SU-DHL-6 (cell line): Measurements from ENCODE around the gene LRRFIP1.

ENCODE experiments used
- H2AFZ ChIP-seq: fragments of 200-600 bp; sonication (generic); 2 replicates; pipeline ENCODE4 v1.6.1; 2014; ENCODE audit warnings: low read depth, mild to moderate bottlenecking, moderate library complexity, mixed read lengths, antibody characterized with exemption, low read length; ENCODE audit not compliant: severe bottlenecking
- H3F3A ChIP-seq: fragments of 200-600 bp; shearing (Covaris generic); 2 replicates; pipeline ENCODE4 v1.6.0; 2016; ENCODE audit warnings: antibody characterized with exemption, mild to moderate bottlenecking; ENCODE audit not compliant: insufficient read depth
- H3K27ac ChIP-seq: fragments of 200-600 bp; sonication (generic); 2 replicates; pipeline ENCODE4 v1.5.1; 2016; ENCODE audit warnings: low read depth, mild to moderate bottlenecking, low read length, moderate library complexity, mixed read lengths
- H3K27me3 ChIP-seq: fragments of 200-600 bp; sonication (generic), shearing (Covaris generic); 2 replicates; pipeline ENCODE4 v1.6.0; 2014; ENCODE audit warnings: mild to moderate bottlenecking, low read length
- H3K36me3 ChIP-seq: fragments of 200-600 bp; sonication (generic); 2 replicates; pipeline ENCODE4 v1.6.1; 2014; ENCODE audit warnings: mild to moderate bottlenecking, low read length, mixed read lengths
- H3K4me2 ChIP-seq: fragments of 300-600, 200-600 bp; shearing (Covaris generic), sonication (generic); 2 replicates; pipeline ENCODE4 v1.6.0; 2014; ENCODE audit warnings: low read length, low read depth, mild to moderate bottlenecking; ENCODE audit not compliant: poor library complexity, severe bottlenecking
- H3K4me3 ChIP-seq: fragments of 200-600 bp; sonication (generic); 2 replicates; pipeline ENCODE4 v1.5.1; 2014; ENCODE audit warnings: antibody characterized with exemption, low read length, mild to moderate bottlenecking, mixed read lengths; ENCODE audit not compliant: insufficient read depth, poor library complexity, severe bottlenecking
- H3K79me2 ChIP-seq: fragments of 200-600 bp; sonication (generic); 2 replicates; pipeline ENCODE4 v1.6.1; 2014; ENCODE audit warnings: mild to moderate bottlenecking, low read length, moderate library complexity; ENCODE audit not compliant: insufficient read depth
- H3K9ac ChIP-seq: fragments of 200-600 bp; sonication (generic); 2 replicates; pipeline ENCODE4 v1.7.0; 2014; ENCODE audit warnings: mild to moderate bottlenecking, low read length
- H3K9me2 ChIP-seq: fragments of 200-600 bp; sonication (generic); replicated peaks from 2 replicates; pipeline ENCODE4 v1.6.1; 2014; ENCODE audit warnings: low read length; ENCODE audit not compliant: insufficient read depth
- H3K9me3 ChIP-seq: fragments of 200-600 bp; sonication (generic); 2 replicates; pipeline ENCODE4 v1.6.1; 2014; ENCODE audit warnings: low read length, mixed read lengths; ENCODE audit not compliant: insufficient read depth
- H4K20me1 ChIP-seq: fragments of 200-600 bp; sonication (generic); 2 replicates; pipeline ENCODE4 v1.6.1; 2014; ENCODE audit warnings: low read depth, mild to moderate bottlenecking, antibody characterized with exemption, low read length, moderate library complexity, mixed read lengths
- EZH2phosphoT487 ChIP-seq: fragments of 200-600 bp; sonication (generic), shearing (Covaris generic); conservative IDR thresholded peaks from 2 replicates; pipeline ENCODE4 v1.6.1; 2018; ENCODE audit warnings: mild to moderate bottlenecking, antibody characterized with exemption, low read length, moderate library complexity, mixed read lengths
- TF ChIP-seq, protein P1 (sequence below): fragments of 200-600 bp; sonication (generic); IDR thresholded peaks from one replicate; pipeline ENCODE4 v1.5.1; 2017; ENCODE audit warnings: antibody characterized with exemption, mild to moderate bottlenecking, low read length, moderate library complexity; ENCODE audit not compliant: insufficient read depth, poor library complexity, severe bottlenecking

LRRFIP1 gene

DNA sequence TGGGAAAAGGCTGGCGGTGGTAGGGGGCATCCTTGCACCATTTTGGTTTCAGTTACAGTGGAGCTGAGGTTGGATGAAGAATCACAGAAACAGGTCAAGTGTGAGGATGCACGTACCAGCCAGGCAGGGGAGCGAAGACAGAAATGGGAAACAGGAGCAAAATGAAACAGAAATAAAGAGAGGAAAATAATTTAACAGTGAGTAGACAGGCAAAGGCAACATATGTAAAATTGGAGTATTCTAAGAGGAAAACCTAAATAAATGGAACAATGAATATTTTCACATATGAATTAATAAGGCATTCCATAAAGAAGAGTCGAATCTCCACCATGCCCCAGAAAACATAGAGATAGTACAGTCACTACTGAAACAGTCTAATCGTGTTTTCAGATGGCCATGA lies 29.7 kb downstream of the LRRFIP1 start:
- Histone ChIP-seq H3K4me2 (no peak overlapping the region), H3K9me2 (no peaks in the 10 kb centered on the region), H3K27me3 (no peaks in the 10 kb centered on the region), H3K4me3 (no peak overlapping the region), H3K36me3 (no peaks in the 10 kb centered on the region), H3K79me2 (no peaks in the 10 kb centered on the region), H3F3A (no peaks in the 10 kb centered on the region), H3K9ac (no peak overlapping the region), H3K9me3 (no peaks in the 10 kb centered on the region), H2AFZ (no peak overlapping the region), H3K27ac (no peak overlapping the region), H4K20me1 (no peaks in the 10 kb centered on the region)
- TF ChIP-seq EZH2phosphoT487, result no peak
- TF ChIP-seq, protein P1, sequence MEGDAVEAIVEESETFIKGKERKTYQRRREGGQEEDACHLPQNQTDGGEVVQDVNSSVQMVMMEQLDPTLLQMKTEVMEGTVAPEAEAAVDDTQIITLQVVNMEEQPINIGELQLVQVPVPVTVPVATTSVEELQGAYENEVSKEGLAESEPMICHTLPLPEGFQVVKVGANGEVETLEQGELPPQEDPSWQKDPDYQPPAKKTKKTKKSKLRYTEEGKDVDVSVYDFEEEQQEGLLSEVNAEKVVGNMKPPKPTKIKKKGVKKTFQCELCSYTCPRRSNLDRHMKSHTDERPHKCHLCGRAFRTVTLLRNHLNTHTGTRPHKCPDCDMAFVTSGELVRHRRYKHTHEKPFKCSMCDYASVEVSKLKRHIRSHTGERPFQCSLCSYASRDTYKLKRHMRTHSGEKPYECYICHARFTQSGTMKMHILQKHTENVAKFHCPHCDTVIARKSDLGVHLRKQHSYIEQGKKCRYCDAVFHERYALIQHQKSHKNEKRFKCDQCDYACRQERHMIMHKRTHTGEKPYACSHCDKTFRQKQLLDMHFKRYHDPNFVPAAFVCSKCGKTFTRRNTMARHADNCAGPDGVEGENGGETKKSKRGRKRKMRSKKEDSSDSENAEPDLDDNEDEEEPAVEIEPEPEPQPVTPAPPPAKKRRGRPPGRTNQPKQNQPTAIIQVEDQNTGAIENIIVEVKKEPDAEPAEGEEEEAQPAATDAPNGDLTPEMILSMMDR, result no peak

DNA sequence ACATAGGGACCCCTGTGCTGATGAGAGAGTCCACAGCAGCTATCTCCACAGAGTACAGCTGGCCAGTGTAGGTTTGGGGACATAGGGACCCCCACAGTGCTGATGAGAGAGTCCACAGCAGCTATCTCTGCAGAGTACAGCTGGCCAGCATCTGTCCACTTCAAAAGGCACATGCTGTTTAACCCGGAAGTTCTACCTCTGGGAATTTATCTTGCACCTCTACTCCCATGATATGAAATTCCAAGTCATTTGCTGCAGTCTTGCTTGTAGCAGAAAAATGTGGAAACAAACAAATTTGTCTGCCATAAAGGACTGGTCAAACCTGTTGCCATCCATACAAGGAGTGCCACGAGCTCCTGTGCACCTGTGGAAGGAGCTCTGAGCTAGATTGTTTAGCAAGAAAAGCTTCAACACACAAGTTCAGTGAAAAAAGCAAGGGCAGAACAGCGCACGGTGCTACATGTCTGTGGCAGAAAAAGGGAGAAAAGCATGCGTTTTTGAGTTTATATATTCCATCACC lies 33.1 kb downstream of the LRRFIP1 start:
- Histone ChIP-seq H3K79me2 (no peaks in the 10 kb centered on the region), H3K9me3 (no peaks in the 10 kb centered on the region), H2AFZ (no peak overlapping the region), H3K27me3 (no peaks in the 10 kb centered on the region), H3K9ac (no peak overlapping the region), H3K36me3 (no peaks in the 10 kb centered on the region), H3K4me2 (no peak overlapping the region), H4K20me1 (no peaks in the 10 kb centered on the region), H3F3A (no peaks in the 10 kb centered on the region), H3K4me3 (no peak overlapping the region), H3K9me2 (no peaks in the 10 kb centered on the region), H3K27ac (no peak overlapping the region)
- no peak for TF ChIP-seq EZH2phosphoT487
- TF ChIP-seq, protein P1, result no peak

DNA sequence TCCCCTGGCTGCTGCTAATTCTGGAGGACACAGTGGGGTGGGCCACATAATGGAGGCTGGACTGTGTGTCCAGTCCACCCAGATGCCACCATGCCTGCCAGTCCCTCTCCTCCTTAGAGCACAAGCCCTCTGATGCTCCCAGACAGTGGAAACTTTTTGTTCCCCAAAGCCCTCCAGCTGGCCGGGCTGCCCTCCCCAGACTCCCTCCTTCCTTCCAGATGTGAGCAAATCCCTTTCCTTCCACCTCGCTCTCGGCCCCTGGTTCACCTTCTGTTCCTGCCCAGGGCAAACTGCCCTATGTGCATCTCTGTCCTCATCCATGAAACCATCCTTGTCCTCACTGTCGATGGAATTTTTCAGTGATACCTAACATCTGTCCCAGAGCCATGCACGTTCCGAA lies 33.9 kb downstream of the LRRFIP1 start:
- Histone ChIP-seq H3F3A (no peaks in the 10 kb centered on the region), H3K27ac (no peak overlapping the region), H3K4me2 (no peak overlapping the region), H2AFZ (no peak overlapping the region), H3K4me3 (no peak overlapping the region), H3K79me2 (no peaks in the 10 kb centered on the region), H3K9me3 (no peaks in the 10 kb centered on the region), H3K36me3 (no peaks in the 10 kb centered on the region), H4K20me1 (no peaks in the 10 kb centered on the region), H3K27me3 (no peaks in the 10 kb centered on the region), H3K9ac (no peak overlapping the region), H3K9me2 (no peaks in the 10 kb centered on the region)
- TF ChIP-seq, protein P1, result no peak
- no peak for TF ChIP-seq EZH2phosphoT487
